ENCODE measurements around the gene MAP2K3.

DNA sequence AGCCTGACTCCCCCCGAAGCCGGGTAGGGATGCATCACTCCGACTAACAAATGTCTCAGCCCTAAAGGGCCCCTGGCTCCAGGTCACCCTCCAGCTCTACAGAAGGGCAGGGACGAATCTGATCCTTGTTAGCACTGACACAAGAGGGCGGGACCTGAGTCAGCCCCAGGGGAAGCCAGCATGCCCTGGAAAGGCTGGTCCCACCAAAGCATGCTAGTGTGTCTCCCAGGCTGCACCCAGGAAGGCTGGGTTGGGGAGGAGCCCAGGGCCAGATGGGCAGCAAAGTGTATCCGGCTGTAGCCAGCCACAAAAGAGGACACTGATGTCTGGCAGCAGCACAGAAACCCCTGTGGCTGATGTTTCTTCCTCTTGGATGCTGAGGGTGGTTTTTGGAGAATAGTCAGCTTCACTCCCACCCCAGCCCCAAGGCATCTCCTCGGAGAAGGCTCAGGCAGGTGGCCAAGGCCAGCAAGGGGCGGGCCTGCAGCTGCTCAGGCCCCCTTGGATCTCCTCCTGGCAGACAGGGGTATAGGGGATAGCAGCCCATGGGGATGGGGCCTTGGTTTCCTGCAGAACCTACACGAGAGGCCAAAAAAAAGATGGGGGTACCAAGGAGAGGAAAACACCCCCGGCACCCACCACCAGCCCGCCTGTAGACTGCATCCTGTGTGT lies 42.3 kb upstream of the MAP2K3 start:
- TF ChIP-seq, protein P1, sequence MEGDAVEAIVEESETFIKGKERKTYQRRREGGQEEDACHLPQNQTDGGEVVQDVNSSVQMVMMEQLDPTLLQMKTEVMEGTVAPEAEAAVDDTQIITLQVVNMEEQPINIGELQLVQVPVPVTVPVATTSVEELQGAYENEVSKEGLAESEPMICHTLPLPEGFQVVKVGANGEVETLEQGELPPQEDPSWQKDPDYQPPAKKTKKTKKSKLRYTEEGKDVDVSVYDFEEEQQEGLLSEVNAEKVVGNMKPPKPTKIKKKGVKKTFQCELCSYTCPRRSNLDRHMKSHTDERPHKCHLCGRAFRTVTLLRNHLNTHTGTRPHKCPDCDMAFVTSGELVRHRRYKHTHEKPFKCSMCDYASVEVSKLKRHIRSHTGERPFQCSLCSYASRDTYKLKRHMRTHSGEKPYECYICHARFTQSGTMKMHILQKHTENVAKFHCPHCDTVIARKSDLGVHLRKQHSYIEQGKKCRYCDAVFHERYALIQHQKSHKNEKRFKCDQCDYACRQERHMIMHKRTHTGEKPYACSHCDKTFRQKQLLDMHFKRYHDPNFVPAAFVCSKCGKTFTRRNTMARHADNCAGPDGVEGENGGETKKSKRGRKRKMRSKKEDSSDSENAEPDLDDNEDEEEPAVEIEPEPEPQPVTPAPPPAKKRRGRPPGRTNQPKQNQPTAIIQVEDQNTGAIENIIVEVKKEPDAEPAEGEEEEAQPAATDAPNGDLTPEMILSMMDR (IDR thresholded peaks at IDR 0.05): no peak
- TF ChIP-seq POLR2A (IDR thresholded peaks at IDR 0.05): no peak
